Measurements from ENCODE around the gene NOL3. TPM values are rescaled to one million over a fixed set of nuclear protein-coding genes. Genes with fewer than 3 reads are reported as not detected.

NOL3 gene
- polyA plus RNA-seq, 1 of the 3 experiments (the other 2 are of a cell fraction) = 34.1 TPM

GRCh38 chr16:67149276-67150046 lies 20.9 kb upstream of the NOL3 start:
- no peaks in the 10 kb centered on the region for H3K27me3 ChIP-seq (ENCODE audit: insufficient read depth)
- no peak overlapping the region for H3K9ac ChIP-seq
- 96% methylated on average over 68 of the region's 77 CpGs for WGBS (ENCODE audit: low lambda C conversion rate)
- no peaks in the 10 kb centered on the region for H3K9me2 ChIP-seq
- DNase-seq = no peak
- no peaks in the 10 kb centered on the region for H4K20me1 ChIP-seq (ENCODE audit: insufficient read depth)
- ChIA-PET POLR2A (no interaction called here), CTCF (interaction anchor here (0.7 to 6.6 kb wide), 4 partner anchors 10 to 173 kb away, joined by 3 to 103 read pairs (median 3); no protein-coding TSS in a partner anchor)
- H3K9me3 ChIP-seq = no peaks in the 10 kb centered on the region
- TF ChIP-seq GATA2 (CRISPR knock-in tag; IDR thresholded peaks at IDR 0.05) = no peak
- TF ChIP-seq ELF1 (IDR thresholded peaks at IDR 0.05) = no peak
- TF ChIP-seq NFIC (IDR thresholded peaks at IDR 0.05; ENCODE audit: borderline replicate concordance) = no peak
- no peak for TF ChIP-seq REST (IDR thresholded peaks at IDR 0.05; ENCODE audit: low read depth, low read length)
- no peak for TF ChIP-seq SIN3A (IDR thresholded peaks at IDR 0.05; ENCODE audit: borderline replicate concordance, low read depth, low read length)
- TF ChIP-seq RCOR1 (IDR thresholded peaks at IDR 0.05; ENCODE audit: low read length) = no peak
- TF ChIP-seq FOSL2 (IDR thresholded peaks at IDR 0.05; ENCODE audit: borderline replicate concordance, low read depth) = no peak
- no peak for TF ChIP-seq TCF12 (IDR thresholded peaks at IDR 0.05)
- no peak for TF ChIP-seq PBX3 (IDR thresholded peaks at IDR 0.05)
- no peak for TF ChIP-seq SMC3 (IDR thresholded peaks at IDR 0.05; ENCODE audit: low read depth, low read length)
- no peak for TF ChIP-seq RAD21 (IDR thresholded peaks at IDR 0.05; ENCODE audit: low read length)
- no peak for TF ChIP-seq CHD2 (IDR thresholded peaks at IDR 0.05; ENCODE audit: low read length, partially characterized antibody)
- no peak for TF ChIP-seq IRF3 (IDR thresholded peaks at IDR 0.05; ENCODE audit: low read depth, low read length)
- TF ChIP-seq TEAD4 (IDR thresholded peaks at IDR 0.05; ENCODE audit: borderline replicate concordance, insufficient read depth) = no peak
- TF ChIP-seq RXRA (IDR thresholded peaks at IDR 0.05; ENCODE audit: borderline replicate concordance, low read depth) = no peak
- no peak for TF ChIP-seq GABPA (IDR thresholded peaks at IDR 0.05; ENCODE audit: low read depth)
- TF ChIP-seq RFX5 (IDR thresholded peaks at IDR 0.05; ENCODE audit: low read length) = no peak
- TF ChIP-seq MXI1 (IDR thresholded peaks at IDR 0.05; ENCODE audit: low read depth, low read length) = no peak
- peaks cover 0 to 8% of the 10 kb centered on the region in 2 experiments; a peak in 1 of 4 replicates for H3K4me1 ChIP-seq (ENCODE audit: control insufficient read depth in 1 of 2, insufficient read depth in 2 of 2, low read depth in 1 of 2, low read length in 1 of 2)
- H3K27ac ChIP-seq (ENCODE audit: low read depth in 2 of 2, low read length in 1 of 2) = no peak overlapping the region; a peak in 1 of 4 replicates
- H2AFZ ChIP-seq (ENCODE audit: low read depth) = no peak overlapping the region
- H3K36me3 ChIP-seq (replicated peaks in 1 of 2; ENCODE audit: control insufficient read depth in 1 of 2, insufficient read depth in 2 of 2, low read length in 1 of 2) = peaks cover 12 to 46% of the 10 kb centered on the region in 2 experiments
- H3K4me2 ChIP-seq = no peak overlapping the region
- no peak overlapping the region; a peak in 1 of 4 replicates for H3K4me3 ChIP-seq (ENCODE audit: low read depth in 2 of 2, low read length in 1 of 2)
- H3K79me2 ChIP-seq (ENCODE audit: insufficient read depth) = no peaks in the 10 kb centered on the region
- peaks cover 8% of the 10 kb centered on the region for H3F3A ChIP-seq (replicated peaks; ENCODE audit: insufficient read depth)
